Panc1 (cell line): ENCODE results near the gene BECN2. TPM values are rescaled to one million over a fixed set of nuclear protein-coding genes. Genes with fewer than 3 reads are reported as not detected.

ENCODE experiments used
- ATAC-seq: fragments of 200-7000 bp; cut with Tn5 transposase; 2 replicates; pipeline ENCODE4 v1.9.1; 2020; ENCODE audit warnings: mild to moderate bottlenecking, moderate library complexity
- BruUV-seq: library from RNA; stranded (reverse); fragments of 400-500 nt; replicated peaks from 2 replicates; lab custom pipeline; 2021; lab: Mats Ljungman, UMichigan
- CTCF ChIA-PET: fragments of 300-600 bp; sonication (Branson Sonifier 250); formaldehyde crosslinking; loops from one replicate; lab custom pipeline; 2022; ENCODE audit warnings: antibody characterized with exemption; lab: Charles Lee
- POLR2A ChIA-PET: fragments of 300-600 bp; sonication (Branson Sonifier 250); formaldehyde crosslinking; loops from one replicate; lab custom pipeline; 2022; ENCODE audit warnings: antibody characterized with exemption; lab: Charles Lee
- DNase-seq: peaks from one replicate; pipeline ENCODE4 v3.0.0-alpha.2; 2010; ENCODE audit warnings: low read depth, low spot score
- H3K27ac ChIP-seq: 2 replicates; pipeline ENCODE4 v1.5.1; 2011; ENCODE audit warnings: mild to moderate bottlenecking, low read length, inconsistent platforms
- H3K27me3 ChIP-seq: fragments of 200-500 bp; sonication (Bioruptor generic); 2 replicates; pipeline ENCODE4 v1.6.0; 2014; ENCODE audit warnings: low read length, inconsistent platforms; ENCODE audit not compliant: control insufficient read depth, insufficient read depth
- H3K36me3 ChIP-seq: fragments of 200-500 bp; sonication (Bioruptor generic); 2 replicates; pipeline ENCODE4 v1.5.1; 2014; ENCODE audit warnings: inconsistent platforms, mild to moderate bottlenecking, low read length, moderate library complexity; ENCODE audit not compliant: control insufficient read depth, insufficient read depth
- H3K4me1 ChIP-seq: 2 replicates; pipeline ENCODE4 v1.5.1; 2011; ENCODE audit warnings: inconsistent platforms, mild to moderate bottlenecking, low read length, moderate library complexity; ENCODE audit not compliant: control insufficient read depth, insufficient read depth
- H3K4me3 ChIP-seq, 2 experiments: 2 replicates each; pipeline ENCODE4 v1.5.1; 2011 to 2012; ENCODE audit warnings: low read depth in 2 of 2, low read length in 2 of 2, mild to moderate bottlenecking in 2 of 2, inconsistent platforms in 1 of 2, moderate library complexity in 1 of 2
- H3K9me3 ChIP-seq: fragments of 200-500 bp; sonication (Bioruptor generic); 2 replicates; pipeline ENCODE4 v1.5.1; 2014; ENCODE audit warnings: low read depth, mild to moderate bottlenecking, inconsistent platforms, low read length, moderate library complexity; ENCODE audit not compliant: control insufficient read depth, insufficient read depth
- POLR2AphosphoS5 ChIP-seq: IDR thresholded peaks from 2 replicates; pipeline ENCODE4 v1.6.1; 2012; ENCODE audit warnings: mild to moderate bottlenecking, low read depth, low read length, moderate library complexity
- SIN3A ChIP-seq: IDR thresholded peaks from 2 replicates; pipeline ENCODE4 v1.6.1; 2012; ENCODE audit warnings: low read depth, mild to moderate bottlenecking, low read length, moderate library complexity, borderline replicate concordance; ENCODE audit not compliant: insufficient read depth
- TCF7L2 ChIP-seq: IDR thresholded peaks from 2 replicates; pipeline ENCODE4 v1.6.1; 2011; ENCODE audit warnings: mild to moderate bottlenecking, low read depth, low read length, inconsistent platforms
- in situ Hi-C: cut with HindIII; loops from 2 replicates; pipeline ENCODE4 v1.10.0; 2016; ENCODE audit warnings: low sequenced_read_pairs, low pct_unique_long_range_greater_than_20kb
- intact Hi-C: fragments of 100-400 bp; cut with micrococcal nuclease; formaldehyde crosslinking; loops from one replicate; pipeline ENCODE4 v1.10.0; 2022; ENCODE audit not compliant: unreplicated experiment
- total RNA-seq: library from RNA; stranded (reverse); gene quantifications from one replicate; pipeline ENCODE4 v1.2.1, GENCODE V29; 2021; ENCODE audit not compliant: unreplicated experiment
- TF ChIP-seq, protein P1 (sequence below): fragments of 450-650 bp; IDR thresholded peaks from 2 replicates; pipeline ENCODE4 v1.5.1; 2017; ENCODE audit warnings: mild to moderate bottlenecking
- TF ChIP-seq, protein P2 (sequence below), 2 experiments: IDR thresholded peaks; 2 replicates each; pipeline ENCODE4 v1.6.1; 2011 to 2012; ENCODE audit warnings: low read depth in 2 of 2, control low read depth in 1 of 2, low read length in 1 of 2, mild to moderate bottlenecking in 1 of 2, moderate library complexity in 1 of 2; ENCODE audit not compliant: insufficient read depth in 1 of 2

BECN2 gene
- total RNA-seq, 1 experiment from 2014 or later = not detected

DNA sequence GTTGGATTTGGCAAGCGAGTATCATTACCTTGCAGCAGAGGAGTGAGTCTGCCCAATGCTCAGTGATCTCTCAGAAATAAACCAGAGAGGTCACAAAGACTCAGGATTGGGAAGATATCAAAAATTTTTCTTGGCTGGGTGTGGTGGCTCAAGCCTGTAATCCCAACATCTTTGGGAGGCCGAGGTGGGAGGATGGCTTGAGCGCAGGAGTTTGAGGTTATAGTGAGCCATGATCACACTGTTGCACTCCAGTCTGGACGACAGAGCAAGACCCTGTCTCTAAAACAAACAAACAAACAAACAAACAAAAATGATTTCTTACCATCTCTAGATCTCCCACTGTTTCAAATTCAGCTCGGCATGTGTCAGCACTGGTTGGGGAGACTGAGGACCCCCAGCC lies 13.3 kb upstream of the BECN2 start:
- Histone ChIP-seq H3K27ac (peak overlapping the region; percentile 80), H3K4me3 (peak overlapping the region; percentile 44 to 62), H3K4me1 (peaks cover 5% of the 10 kb centered on the region), H3K36me3 (no peaks in the 10 kb centered on the region), H3K27me3 (no peaks in the 10 kb centered on the region), H3K9me3 (no peaks in the 10 kb centered on the region)
- in situ Hi-C loops (no loop called here), intact Hi-C loops (no loop called here)
- ChIA-PET CTCF (no interaction called here), POLR2A (no interaction called here)
- peak; percentile 52 for ATAC-seq
- BruUV-seq = no TSS peak
- TF ChIP-seq TCF7L2 (no peak), POLR2AphosphoS5 (no peak), SIN3A (no peak)
- TF ChIP-seq, protein P1, sequence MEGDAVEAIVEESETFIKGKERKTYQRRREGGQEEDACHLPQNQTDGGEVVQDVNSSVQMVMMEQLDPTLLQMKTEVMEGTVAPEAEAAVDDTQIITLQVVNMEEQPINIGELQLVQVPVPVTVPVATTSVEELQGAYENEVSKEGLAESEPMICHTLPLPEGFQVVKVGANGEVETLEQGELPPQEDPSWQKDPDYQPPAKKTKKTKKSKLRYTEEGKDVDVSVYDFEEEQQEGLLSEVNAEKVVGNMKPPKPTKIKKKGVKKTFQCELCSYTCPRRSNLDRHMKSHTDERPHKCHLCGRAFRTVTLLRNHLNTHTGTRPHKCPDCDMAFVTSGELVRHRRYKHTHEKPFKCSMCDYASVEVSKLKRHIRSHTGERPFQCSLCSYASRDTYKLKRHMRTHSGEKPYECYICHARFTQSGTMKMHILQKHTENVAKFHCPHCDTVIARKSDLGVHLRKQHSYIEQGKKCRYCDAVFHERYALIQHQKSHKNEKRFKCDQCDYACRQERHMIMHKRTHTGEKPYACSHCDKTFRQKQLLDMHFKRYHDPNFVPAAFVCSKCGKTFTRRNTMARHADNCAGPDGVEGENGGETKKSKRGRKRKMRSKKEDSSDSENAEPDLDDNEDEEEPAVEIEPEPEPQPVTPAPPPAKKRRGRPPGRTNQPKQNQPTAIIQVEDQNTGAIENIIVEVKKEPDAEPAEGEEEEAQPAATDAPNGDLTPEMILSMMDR = no peak
- TF ChIP-seq, protein P2, sequence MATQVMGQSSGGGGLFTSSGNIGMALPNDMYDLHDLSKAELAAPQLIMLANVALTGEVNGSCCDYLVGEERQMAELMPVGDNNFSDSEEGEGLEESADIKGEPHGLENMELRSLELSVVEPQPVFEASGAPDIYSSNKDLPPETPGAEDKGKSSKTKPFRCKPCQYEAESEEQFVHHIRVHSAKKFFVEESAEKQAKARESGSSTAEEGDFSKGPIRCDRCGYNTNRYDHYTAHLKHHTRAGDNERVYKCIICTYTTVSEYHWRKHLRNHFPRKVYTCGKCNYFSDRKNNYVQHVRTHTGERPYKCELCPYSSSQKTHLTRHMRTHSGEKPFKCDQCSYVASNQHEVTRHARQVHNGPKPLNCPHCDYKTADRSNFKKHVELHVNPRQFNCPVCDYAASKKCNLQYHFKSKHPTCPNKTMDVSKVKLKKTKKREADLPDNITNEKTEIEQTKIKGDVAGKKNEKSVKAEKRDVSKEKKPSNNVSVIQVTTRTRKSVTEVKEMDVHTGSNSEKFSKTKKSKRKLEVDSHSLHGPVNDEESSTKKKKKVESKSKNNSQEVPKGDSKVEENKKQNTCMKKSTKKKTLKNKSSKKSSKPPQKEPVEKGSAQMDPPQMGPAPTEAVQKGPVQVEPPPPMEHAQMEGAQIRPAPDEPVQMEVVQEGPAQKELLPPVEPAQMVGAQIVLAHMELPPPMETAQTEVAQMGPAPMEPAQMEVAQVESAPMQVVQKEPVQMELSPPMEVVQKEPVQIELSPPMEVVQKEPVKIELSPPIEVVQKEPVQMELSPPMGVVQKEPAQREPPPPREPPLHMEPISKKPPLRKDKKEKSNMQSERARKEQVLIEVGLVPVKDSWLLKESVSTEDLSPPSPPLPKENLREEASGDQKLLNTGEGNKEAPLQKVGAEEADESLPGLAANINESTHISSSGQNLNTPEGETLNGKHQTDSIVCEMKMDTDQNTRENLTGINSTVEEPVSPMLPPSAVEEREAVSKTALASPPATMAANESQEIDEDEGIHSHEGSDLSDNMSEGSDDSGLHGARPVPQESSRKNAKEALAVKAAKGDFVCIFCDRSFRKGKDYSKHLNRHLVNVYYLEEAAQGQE (IDR thresholded peaks at IDR 0.05; ENCODE audit: insufficient read depth in 1 of 2, low read depth in 2 of 2, low read length in 1 of 2) = no peak
- no peak for DNase-seq

DNA sequence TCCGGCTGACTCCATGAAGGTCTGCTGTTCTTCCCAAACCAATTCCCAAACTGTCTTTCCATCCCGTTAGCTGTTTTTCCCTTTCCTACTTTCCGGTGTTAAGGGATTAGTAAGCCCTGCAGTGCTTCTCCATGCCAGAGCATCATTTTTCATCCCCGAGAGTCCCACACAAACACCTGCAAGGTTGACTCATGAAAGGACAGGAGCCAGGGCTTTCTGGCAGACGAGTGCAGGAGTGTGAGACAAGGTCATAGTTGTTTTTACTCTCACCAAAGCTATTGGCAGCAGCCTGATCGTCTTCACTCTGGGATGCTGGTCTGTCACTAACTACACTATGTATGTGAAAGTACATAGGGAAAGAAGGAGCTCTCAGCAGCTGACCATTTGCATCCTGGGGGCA lies 10.2 kb upstream of the BECN2 start:
- ChIA-PET CTCF (interaction anchor here (1.2 kb wide), 1 partner anchor 51 kb away, joined by 11 read pairs; no protein-coding TSS in a partner anchor), POLR2A (interaction anchor here (0.6 to 0.7 kb wide), 2 partner anchors 9 to 20 kb away, joined by 3 read pairs; no protein-coding TSS in a partner anchor)
- ATAC-seq (no peak), DNase-seq (no peak)
- intact Hi-C loops (no loop called here), in situ Hi-C loops (no loop called here)
- H3K9me3 ChIP-seq = no peaks in the 10 kb centered on the region
- no peaks in the 10 kb centered on the region for H3K36me3 ChIP-seq
- no peak overlapping the region for H3K27ac ChIP-seq
- peaks cover 5% of the 10 kb centered on the region for H3K4me1 ChIP-seq
- no TSS peak for BruUV-seq
- TF ChIP-seq, protein P1 = no peak
- TF ChIP-seq, protein P2 (IDR thresholded peaks at IDR 0.05; ENCODE audit: insufficient read depth in 1 of 2, low read depth in 2 of 2, low read length in 1 of 2) = no peak
- no peak for TF ChIP-seq TCF7L2
- no peak for TF ChIP-seq SIN3A
- TF ChIP-seq POLR2AphosphoS5 = no peak
- H3K4me3 ChIP-seq = no peak overlapping the region
- no peaks in the 10 kb centered on the region for H3K27me3 ChIP-seq
